Skeletal muscle tissue (tissue), 4 donors: ENCODE results near the gene MUC6. TPM values are rescaled to one million over a fixed set of nuclear protein-coding genes. Genes with fewer than 3 reads are reported as not detected.

Source experiments
- H3K27ac ChIP-seq: one replicate; pipeline ENCODE4 v1.7.0; 2013; ENCODE audit warnings: mild to moderate bottlenecking, low read depth, low read length, inconsistent platforms
- H3K27me3 ChIP-seq, 3 donors: one replicate each; pipeline ENCODE4 v1.7.0; 2013; ENCODE audit warnings: low read length in 3 of 3; ENCODE audit not compliant: control insufficient read depth in 3 of 3, insufficient read depth in 3 of 3
- H3K36me3 ChIP-seq, 3 donors: one replicate each; pipeline ENCODE4 v1.7.0; 2013; ENCODE audit warnings: low read length in 3 of 3; ENCODE audit not compliant: control insufficient read depth in 3 of 3, insufficient read depth in 3 of 3
- H3K4me1 ChIP-seq, 3 donors: one replicate each; pipeline ENCODE4 v1.7.0; 2013; ENCODE audit warnings: low read length in 3 of 3, mild to moderate bottlenecking in 3 of 3; ENCODE audit not compliant: control insufficient read depth in 3 of 3, insufficient read depth in 3 of 3
- H3K4me3 ChIP-seq, 3 donors: one replicate each; pipeline ENCODE4 v1.7.0; 2013; ENCODE audit warnings: low read length in 3 of 3
- H3K9ac ChIP-seq, 3 donors: one replicate each; pipeline ENCODE4 v1.7.0; 2013; ENCODE audit warnings: low read length in 3 of 3, mild to moderate bottlenecking in 3 of 3, moderate library complexity in 2 of 3, low read depth in 1 of 3
- H3K9me3 ChIP-seq, 3 donors: one replicate each; pipeline ENCODE4 v1.7.0; 2013; ENCODE audit warnings: low read length in 3 of 3; ENCODE audit not compliant: control insufficient read depth in 3 of 3
- total RNA-seq: library from RNA; depleted of rRNA; stranded (reverse); fragments of >200 nt; gene quantifications from one replicate; pipeline ENCODE4 v1.2.3, GENCODE V29; 2014
- donor health status: Osteomylitis.

MUC6 gene
- total RNA-seq, 1 donor from 2014 or later, result not detected

- H3K27me3 ChIP-seq, result no peaks in the 10 kb centered on the region
- H3K36me3 ChIP-seq, result peaks cover 40 to 47% (median 42%) of the 10 kb centered on the region in 3 donors
- no peak overlapping the region for H3K4me3 ChIP-seq
- peaks cover 12 to 32% (median 15%) of the 10 kb centered on the region in 3 donors for H3K4me1 ChIP-seq
- no peaks in the 10 kb centered on the region for H3K9me3 ChIP-seq
- no peak overlapping the region for H3K9ac ChIP-seq
- no peak overlapping the region for H3K27ac ChIP-seq
Observed at GRCh38 chr11:1008001-1008802, 28.3 kb downstream of the MUC6 start.

- Histone ChIP-seq H3K27me3 (no peaks in the 10 kb centered on the region), H3K4me1 (peaks cover 12 to 32% (median 15%) of the 10 kb centered on the region in 3 donors), H3K9ac (peak overlapping the region; percentile 16 to 77 (median 66)), H3K36me3 (peaks cover 43 to 56% (median 44%) of the 10 kb centered on the region in 3 donors), H3K9me3 (no peaks in the 10 kb centered on the region), H3K27ac (peak overlapping the region; percentile 93), H3K4me3 (peak overlapping the region in 2 of 3 donors; percentile 20 to 63)
Observed at GRCh38 chr11:1007279-1007678, 29.2 kb downstream of the MUC6 start.

GRCh38 chr11:1006762-1007161 lies 29.8 kb downstream of the MUC6 start:
- H3K9me3 ChIP-seq, result no peaks in the 10 kb centered on the region
- H3K4me1 ChIP-seq, result peaks cover 12 to 32% (median 15%) of the 10 kb centered on the region in 3 donors
- peak overlapping the region in 2 of 3 donors; percentile 20 to 63 for H3K4me3 ChIP-seq
- peak overlapping the region; percentile 59 to 77 (median 66) for H3K9ac ChIP-seq
- no peaks in the 10 kb centered on the region for H3K27me3 ChIP-seq
- peaks cover 41 to 56% (median 45%) of the 10 kb centered on the region in 3 donors for H3K36me3 ChIP-seq
- H3K27ac ChIP-seq, result peak overlapping the region; percentile 93

- H3K9me3 ChIP-seq, result no peaks in the 10 kb centered on the region
- peaks cover 41 to 54% (median 45%) of the 10 kb centered on the region in 3 donors for H3K36me3 ChIP-seq
- peaks cover 12 to 32% (median 15%) of the 10 kb centered on the region in 3 donors for H3K4me1 ChIP-seq
- H3K27me3 ChIP-seq, result no peaks in the 10 kb centered on the region
- H3K4me3 ChIP-seq, result no peak overlapping the region
- H3K27ac ChIP-seq, result peak overlapping the region; percentile 93
- peak overlapping the region in 2 of 3 donors; percentile 59 to 72 for H3K9ac ChIP-seq
Observed at GRCh38 chr11:1005928-1006327, 30.6 kb downstream of the MUC6 start.

- no peak overlapping the region for H3K4me3 ChIP-seq
- H3K9me3 ChIP-seq, result no peaks in the 10 kb centered on the region
- H3K27ac ChIP-seq, result no peak overlapping the region
- H3K27me3 ChIP-seq, result no peaks in the 10 kb centered on the region
- peaks cover 12 to 21% (median 15%) of the 10 kb centered on the region in 3 donors for H3K4me1 ChIP-seq
- H3K9ac ChIP-seq, result no peak overlapping the region
- H3K36me3 ChIP-seq, result peaks cover 31 to 48% (median 36%) of the 10 kb centered on the region in 3 donors
Observed at GRCh38 chr11:1003159-1003558, 33.4 kb downstream of the MUC6 start.

GRCh38 chr11:1002406-1002984 lies 34.0 kb downstream of the MUC6 start:
- Histone ChIP-seq H3K27ac (no peak overlapping the region), H3K9ac (no peak overlapping the region), H3K36me3 (peaks cover 31 to 48% (median 35%) of the 10 kb centered on the region in 3 donors), H3K27me3 (no peaks in the 10 kb centered on the region), H3K4me1 (peaks cover 12 to 18% (median 15%) of the 10 kb centered on the region in 3 donors), H3K4me3 (no peak overlapping the region), H3K9me3 (no peaks in the 10 kb centered on the region)

- H3K9me3 ChIP-seq, result no peaks in the 10 kb centered on the region
- no peak overlapping the region for H3K4me3 ChIP-seq
- H3K27ac ChIP-seq, result no peak overlapping the region
- H3K36me3 ChIP-seq, result peaks cover 34 to 48% (median 34%) of the 10 kb centered on the region in 3 donors
- H3K9ac ChIP-seq, result no peak overlapping the region
- H3K27me3 ChIP-seq, result no peaks in the 10 kb centered on the region
- peaks cover 5 to 11% (median 8%) of the 10 kb centered on the region in 3 donors for H3K4me1 ChIP-seq
Observed at GRCh38 chr11:1001617-1002405, 34.7 kb downstream of the MUC6 start.

- Histone ChIP-seq H3K36me3 (peaks cover 36 to 48% (median 42%) of the 10 kb centered on the region in 3 donors), H3K9me3 (no peaks in the 10 kb centered on the region), H3K27ac (no peak overlapping the region)
Observed at GRCh38 chr11:1000357-1001278, 35.9 kb downstream of the MUC6 start.

GRCh38 chr11:999009-999408 lies 37.5 kb downstream of the MUC6 start:
- H3K36me3 ChIP-seq, result peaks cover 38 to 47% (median 42%) of the 10 kb centered on the region in 3 donors

More at GRCh38 chr11:1000357-1001278, 35.9 kb downstream of the MUC6 start:
- Histone ChIP-seq H3K9ac (no peak overlapping the region), H3K4me3 (no peak overlapping the region), H3K4me1 (no peaks in the 10 kb centered on the region), H3K27me3 (no peaks in the 10 kb centered on the region)

More at GRCh38 chr11:999009-999408, 37.5 kb downstream of the MUC6 start:
- Histone ChIP-seq H3K27me3 (no peaks in the 10 kb centered on the region), H3K9ac (no peak overlapping the region), H3K27ac (no peak overlapping the region), H3K4me3 (no peak overlapping the region), H3K9me3 (no peaks in the 10 kb centered on the region), H3K4me1 (no peaks in the 10 kb centered on the region)
